GM12874 (cell line): Measurements from ENCODE around the gene MARCHF10.

Experiments used
- CTCF ChIP-seq: IDR thresholded peaks from 2 replicates; pipeline ENCODE4 v1.5.1; 2011; ENCODE audit warnings: low read depth, mild to moderate bottlenecking, control low read depth, low read length, moderate library complexity; ENCODE audit not compliant: insufficient read depth

MARCHF10 gene

GRCh38 chr17:62816282-62816839 lies 8.2 kb upstream of the MARCHF10 start:
- no peak for TF ChIP-seq CTCF

DNA sequence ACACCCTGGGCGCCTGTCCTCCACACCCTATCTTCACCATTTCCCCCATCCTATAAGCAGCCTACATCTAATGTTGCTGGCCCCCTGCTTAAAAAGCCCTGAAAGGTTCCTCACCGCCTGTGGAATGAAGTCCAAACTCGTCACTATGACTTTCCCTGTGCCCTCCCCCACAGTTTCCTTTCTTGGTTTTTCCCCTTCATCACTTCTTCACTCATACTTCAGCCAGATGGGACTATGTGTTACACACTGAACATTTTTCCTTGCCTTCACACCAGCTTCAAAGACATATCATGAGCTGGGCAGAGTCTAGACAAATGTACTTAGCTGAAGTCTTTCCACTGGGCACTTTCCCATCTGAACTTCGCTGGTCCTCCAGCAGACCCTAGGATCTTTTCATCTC lies 1.5 kb upstream of the MARCHF10 start:
- no peak for TF ChIP-seq CTCF

DNA sequence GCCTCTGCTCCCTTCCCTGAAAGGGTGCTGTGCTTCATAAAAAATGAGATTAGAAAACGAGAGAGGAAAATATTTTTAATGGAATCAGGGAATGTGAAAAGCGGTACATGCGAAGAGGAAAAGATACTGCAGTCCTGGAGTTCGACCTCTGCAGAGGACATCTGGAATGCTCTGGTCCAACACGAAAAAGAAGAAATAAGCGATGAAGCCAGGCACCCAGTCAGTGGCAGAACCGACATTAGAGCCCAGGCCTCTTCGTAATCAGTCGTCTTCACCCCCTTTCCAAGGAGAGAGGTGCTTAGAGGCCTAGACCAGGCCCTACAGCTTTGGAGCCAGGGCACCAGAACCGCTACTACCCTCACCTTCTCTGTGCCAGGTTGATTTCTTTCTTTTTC lies 459 bp upstream of the MARCHF10 start:
- TF ChIP-seq CTCF = no peak

GRCh38 chr17:62805234-62805633 lies 2.9 kb downstream of the MARCHF10 start:
- TF ChIP-seq CTCF = no peak

- no peak for TF ChIP-seq CTCF
Measured at GRCh38 chr17:62804822-62805221, 3.3 kb downstream of the MARCHF10 start.

DNA sequence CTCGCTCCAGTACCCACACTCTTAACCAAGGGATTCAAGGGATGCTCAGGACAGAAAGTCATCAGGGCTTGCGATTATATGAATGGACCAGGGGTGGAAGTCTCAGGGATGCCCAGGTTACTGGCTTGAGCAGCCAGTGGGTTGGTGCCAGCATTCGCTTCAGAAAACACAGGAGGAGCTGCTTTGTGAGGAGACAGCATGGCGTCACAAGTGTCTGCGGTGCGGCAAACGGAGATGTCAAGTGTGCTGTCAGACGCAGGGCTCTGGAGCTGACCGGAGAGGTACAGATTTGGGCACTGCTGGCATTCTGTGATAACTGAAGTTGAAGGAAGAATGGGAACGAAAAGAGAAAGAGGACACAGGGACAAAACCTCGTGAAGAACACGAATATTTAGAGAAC lies 4.1 kb downstream of the MARCHF10 start:
- TF ChIP-seq CTCF = no peak

DNA sequence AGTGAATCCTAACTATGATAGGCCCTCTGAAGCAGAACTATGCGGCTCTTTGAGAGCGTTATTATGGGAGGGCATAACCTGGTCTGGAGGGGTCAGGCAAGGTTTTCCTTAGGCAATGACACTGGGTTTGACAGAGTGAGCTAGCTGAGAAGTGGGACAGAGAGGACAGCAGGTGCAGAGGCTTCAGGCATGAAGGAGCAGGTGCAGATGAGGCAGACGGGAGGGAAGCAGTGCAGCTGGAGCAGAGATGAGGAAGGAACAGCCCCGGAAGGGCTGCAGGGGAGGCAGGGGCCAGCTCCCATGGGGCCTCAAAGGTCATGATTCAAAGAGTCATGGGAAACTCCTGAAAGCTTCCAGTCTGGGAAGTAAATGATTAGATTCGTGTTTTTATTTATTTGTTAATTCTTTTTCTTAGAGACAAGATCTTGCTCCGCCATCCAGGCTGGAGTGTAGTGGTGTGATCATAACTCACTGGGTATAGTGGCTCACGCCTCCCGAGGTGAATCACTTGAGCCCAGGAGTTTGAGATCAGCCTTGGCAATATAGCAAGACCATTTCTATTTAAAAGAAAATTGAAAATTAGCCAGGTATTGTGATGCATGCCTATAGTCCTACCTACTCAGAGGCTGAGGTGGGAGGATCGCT lies 5.4 kb downstream of the MARCHF10 start:
- TF ChIP-seq CTCF = no peak
